Type B pancreatic cell (in vitro differentiated cells): Measurements from ENCODE around the gene FXYD7. TPM values are rescaled to one million over a fixed set of nuclear protein-coding genes. Genes with fewer than 3 reads are reported as not detected.

ENCODE experiments used
- DNase-seq: peaks from one replicate; pipeline ENCODE4 v3.0.0; 2021; ENCODE audit warnings: mixed read lengths; ENCODE audit not compliant: unreplicated experiment; ENCODE audit errors: extremely low spot score
- H3K27ac Mint-ChIP-seq: 2 replicates; pipeline ENCODE4 v1.8.0; 2021; ENCODE audit warnings: mild to moderate bottlenecking, mixed read lengths
- H3K27me3 Mint-ChIP-seq: 2 replicates; pipeline ENCODE4 v1.8.0; 2021; ENCODE audit warnings: mixed read lengths
- H3K36me3 Mint-ChIP-seq: 2 replicates; pipeline ENCODE4 v1.8.0; 2021; ENCODE audit warnings: mixed read lengths
- H3K4me1 Mint-ChIP-seq: one replicate; pipeline ENCODE4 v1.8.0; 2021; ENCODE audit warnings: mixed read lengths; ENCODE audit not compliant: unreplicated experiment
- H3K4me3 Mint-ChIP-seq: 2 replicates; pipeline ENCODE4 v1.8.0; 2021; ENCODE audit warnings: mild to moderate bottlenecking, mixed read lengths
- H3K9me3 Mint-ChIP-seq: 2 replicates; pipeline ENCODE4 v1.8.0; 2021; ENCODE audit warnings: mixed read lengths
- total RNA-seq: library from RNA; stranded (reverse); gene quantifications from 2 replicates; pipeline ENCODE4 v1.2.1, GENCODE V29; 2021; ENCODE audit warnings: low replicate concordance
- TF ChIP-seq, protein P1 (sequence below): fragments of 200-600 bp; sonication (generic); conservative IDR thresholded peaks from 2 replicates; pipeline ENCODE4 v1.5.0; 2021; ENCODE audit warnings: antibody characterized with exemption, mild to moderate bottlenecking

Gene FXYD7
- total RNA-seq, 1 donor from 2014 or later, result 1.5 TPM

DNA sequence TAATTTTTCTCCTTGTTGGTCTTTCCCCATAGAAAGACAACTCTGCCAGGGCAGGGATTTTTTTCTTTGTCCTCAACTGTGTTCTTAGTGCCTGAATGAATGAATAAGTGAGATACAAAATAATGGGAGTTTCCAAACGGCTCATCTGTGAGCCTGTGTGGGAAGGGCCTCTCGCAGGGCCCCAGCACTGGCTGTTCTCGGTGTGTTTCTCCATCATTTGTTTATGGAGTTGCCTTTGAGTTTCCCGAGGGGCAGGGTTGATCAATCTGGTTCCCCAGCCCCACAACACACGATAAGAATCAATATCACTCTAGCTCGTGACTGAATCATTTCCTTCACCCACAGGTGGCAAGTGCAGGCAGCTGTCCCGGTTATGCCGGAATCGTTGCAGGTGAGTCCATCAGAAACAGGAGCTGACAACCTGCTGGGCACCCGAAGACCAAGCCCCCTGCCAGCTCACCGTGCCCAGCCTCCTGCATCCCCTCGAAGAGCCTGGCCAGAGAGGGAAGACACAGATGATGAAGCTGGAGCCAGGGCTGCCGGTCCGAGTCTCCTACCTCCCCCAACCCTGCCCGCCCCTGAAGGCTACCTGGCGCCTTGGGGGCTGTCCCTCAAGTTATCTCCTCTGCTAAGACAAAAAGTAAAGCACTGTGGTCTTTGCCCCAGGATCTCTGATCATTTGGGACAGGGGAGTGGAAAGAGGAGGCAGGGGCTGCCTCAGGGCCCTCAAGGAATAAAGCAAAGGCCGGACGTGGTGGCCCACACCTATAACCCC is 26.4 kb downstream of the FXYD7 start:
- Mint-ChIP-seq H3K4me1 (peaks cover 6% of the 10 kb centered on the region), H3K27me3 (no peaks in the 10 kb centered on the region), H3K36me3 (peaks cover 7% of the 10 kb centered on the region), H3K4me3 (no peak overlapping the region), H3K9me3 (peaks cover 7% of the 10 kb centered on the region), H3K27ac (no peak overlapping the region)
- TF ChIP-seq, protein P1, sequence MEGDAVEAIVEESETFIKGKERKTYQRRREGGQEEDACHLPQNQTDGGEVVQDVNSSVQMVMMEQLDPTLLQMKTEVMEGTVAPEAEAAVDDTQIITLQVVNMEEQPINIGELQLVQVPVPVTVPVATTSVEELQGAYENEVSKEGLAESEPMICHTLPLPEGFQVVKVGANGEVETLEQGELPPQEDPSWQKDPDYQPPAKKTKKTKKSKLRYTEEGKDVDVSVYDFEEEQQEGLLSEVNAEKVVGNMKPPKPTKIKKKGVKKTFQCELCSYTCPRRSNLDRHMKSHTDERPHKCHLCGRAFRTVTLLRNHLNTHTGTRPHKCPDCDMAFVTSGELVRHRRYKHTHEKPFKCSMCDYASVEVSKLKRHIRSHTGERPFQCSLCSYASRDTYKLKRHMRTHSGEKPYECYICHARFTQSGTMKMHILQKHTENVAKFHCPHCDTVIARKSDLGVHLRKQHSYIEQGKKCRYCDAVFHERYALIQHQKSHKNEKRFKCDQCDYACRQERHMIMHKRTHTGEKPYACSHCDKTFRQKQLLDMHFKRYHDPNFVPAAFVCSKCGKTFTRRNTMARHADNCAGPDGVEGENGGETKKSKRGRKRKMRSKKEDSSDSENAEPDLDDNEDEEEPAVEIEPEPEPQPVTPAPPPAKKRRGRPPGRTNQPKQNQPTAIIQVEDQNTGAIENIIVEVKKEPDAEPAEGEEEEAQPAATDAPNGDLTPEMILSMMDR, result no peak
- no peak for DNase-seq

DNA sequence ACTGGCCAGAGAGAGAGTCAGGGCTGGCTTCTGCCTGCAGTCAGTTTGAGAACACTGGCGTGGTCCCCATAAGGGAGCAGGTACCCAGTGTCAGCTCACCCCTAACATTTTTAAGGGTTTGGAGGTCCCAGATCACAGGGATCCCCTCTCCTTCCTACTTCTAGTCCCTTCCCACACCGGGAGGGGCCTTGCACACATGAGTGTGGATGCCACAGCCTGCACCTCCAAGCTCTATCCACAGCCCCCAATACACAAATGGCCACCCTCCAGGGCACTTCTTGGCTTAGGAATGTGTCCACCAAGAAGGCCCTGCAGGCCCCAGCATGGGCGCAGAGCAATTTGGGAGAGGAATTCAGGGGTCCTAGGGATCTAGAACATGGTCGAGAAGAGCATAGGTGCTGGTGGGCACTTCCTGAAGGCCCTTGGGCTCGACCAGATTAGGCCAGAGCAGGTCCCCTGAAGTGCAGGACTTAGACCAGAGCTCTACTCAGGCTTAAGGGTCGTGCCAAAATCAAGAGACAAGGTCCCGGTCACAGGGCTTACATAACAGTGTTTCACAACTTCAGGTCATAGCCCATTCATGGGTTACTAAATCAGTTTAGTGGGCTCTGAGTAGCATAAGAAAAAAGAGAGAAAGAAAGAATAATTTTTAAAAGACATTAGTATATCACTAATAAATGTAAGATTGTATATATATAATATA is 27.5 kb downstream of the FXYD7 start:
- H3K27ac Mint-ChIP-seq, result no peak overlapping the region
- peaks cover 6% of the 10 kb centered on the region for H3K4me1 Mint-ChIP-seq
- H3K27me3 Mint-ChIP-seq, result no peaks in the 10 kb centered on the region
- peaks cover 5% of the 10 kb centered on the region for H3K36me3 Mint-ChIP-seq
- no peak overlapping the region for H3K4me3 Mint-ChIP-seq
- peaks cover 5% of the 10 kb centered on the region for H3K9me3 Mint-ChIP-seq
- TF ChIP-seq, protein P1, result no peak
- DNase-seq, result no peak

DNA sequence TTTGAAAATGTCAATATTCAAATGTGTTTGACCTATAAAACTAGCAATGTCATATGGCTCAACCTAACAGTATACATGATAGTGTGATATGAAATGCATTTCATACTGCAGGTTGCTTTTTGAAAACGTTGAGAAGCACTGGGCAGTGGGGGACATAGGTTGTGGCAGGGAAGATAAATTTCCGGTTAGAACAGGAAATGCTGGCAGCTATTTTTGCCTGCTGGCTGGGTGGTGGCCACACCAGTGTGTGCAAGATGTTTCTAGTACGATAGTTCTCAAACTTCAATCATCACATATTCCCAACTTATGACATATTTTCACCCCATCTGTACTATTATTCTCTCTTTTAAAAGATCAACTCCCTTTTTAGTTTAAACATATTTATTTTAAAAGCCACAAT is 28.7 kb downstream of the FXYD7 start:
- H3K27me3 Mint-ChIP-seq, result no peaks in the 10 kb centered on the region
- DNase-seq, result no peak
- TF ChIP-seq, protein P1, result no peak
- H3K4me3 Mint-ChIP-seq, result no peak overlapping the region
- H3K27ac Mint-ChIP-seq, result no peak overlapping the region
- no peaks in the 10 kb centered on the region for H3K9me3 Mint-ChIP-seq
- peaks cover 1% of the 10 kb centered on the region for H3K36me3 Mint-ChIP-seq
- peaks cover 10% of the 10 kb centered on the region for H3K4me1 Mint-ChIP-seq

DNA sequence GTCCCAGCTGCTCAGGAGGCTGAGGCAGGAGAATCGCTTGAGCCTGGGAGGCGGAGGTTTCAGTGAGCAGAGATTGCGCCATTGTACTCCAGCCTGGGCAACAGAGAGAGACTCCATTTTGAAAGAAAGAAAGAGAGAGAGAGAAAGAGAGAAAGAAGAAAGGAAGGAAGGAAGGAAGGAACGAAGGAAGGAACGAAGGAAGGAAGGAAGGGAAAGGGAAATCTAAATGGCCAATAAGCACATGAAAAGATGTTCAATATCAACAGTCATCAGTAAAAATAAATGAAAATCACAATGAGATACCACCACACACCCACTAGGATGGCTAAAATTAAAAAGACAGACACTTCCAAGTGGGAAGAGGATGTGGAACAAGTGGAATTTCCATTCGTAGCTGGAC is 31.2 kb downstream of the FXYD7 start:
- H3K27ac Mint-ChIP-seq, result no peak overlapping the region
- no peak overlapping the region for H3K4me3 Mint-ChIP-seq
- H3K4me1 Mint-ChIP-seq, result peaks cover 5% of the 10 kb centered on the region
- TF ChIP-seq, protein P1, result no peak
- no peak for DNase-seq
- no peaks in the 10 kb centered on the region for H3K36me3 Mint-ChIP-seq
- peaks cover 4% of the 10 kb centered on the region for H3K27me3 Mint-ChIP-seq
- peaks cover 4% of the 10 kb centered on the region for H3K9me3 Mint-ChIP-seq

DNA sequence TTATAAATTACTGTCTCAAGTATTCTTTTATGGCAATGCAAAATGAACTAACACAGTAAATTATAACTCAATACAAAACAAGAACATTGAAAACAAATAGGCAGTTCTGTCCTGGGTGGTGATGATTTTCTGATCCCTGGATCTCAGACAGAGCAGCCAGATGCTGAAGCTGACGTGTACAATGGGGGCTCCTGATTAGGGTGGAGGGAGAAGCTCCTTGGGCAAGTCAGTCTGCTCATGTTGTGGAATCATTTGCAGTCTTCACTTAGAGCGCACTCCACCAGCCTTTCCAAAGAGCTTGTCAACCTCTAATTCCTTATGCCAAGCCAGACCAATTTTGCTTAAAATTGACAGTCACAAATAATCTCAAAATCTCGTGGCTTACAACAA is 33.1 kb downstream of the FXYD7 start:
- no peak overlapping the region for H3K4me3 Mint-ChIP-seq
- peaks cover 4% of the 10 kb centered on the region for H3K9me3 Mint-ChIP-seq
- no peak overlapping the region for H3K27ac Mint-ChIP-seq
- H3K4me1 Mint-ChIP-seq, result peaks cover 5% of the 10 kb centered on the region
- no peak for DNase-seq
- H3K36me3 Mint-ChIP-seq, result no peaks in the 10 kb centered on the region
- peaks cover 5% of the 10 kb centered on the region for H3K27me3 Mint-ChIP-seq
- TF ChIP-seq, protein P1, result no peak
